ENCODE measurements around the gene NARF.

NARF gene

DNA sequence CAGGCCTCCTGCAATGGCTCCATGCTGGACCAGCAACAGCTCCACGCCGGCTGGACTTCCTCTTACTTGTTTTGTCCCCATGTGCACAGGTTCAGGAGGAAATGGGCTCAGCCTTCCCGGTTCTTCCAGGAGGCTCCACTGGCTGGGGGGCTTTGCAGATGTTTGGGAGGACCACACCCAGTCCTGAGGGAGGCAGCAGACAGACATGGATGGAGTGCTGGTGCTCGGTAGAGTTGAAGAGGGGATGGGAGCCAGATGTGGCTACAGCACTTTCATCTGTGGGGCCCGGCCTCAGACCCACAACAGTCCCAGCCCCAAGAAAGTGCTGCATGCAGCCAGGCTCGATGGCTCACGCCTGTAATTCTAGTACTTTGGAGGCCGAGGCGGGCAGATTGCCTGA lies 21.8 kb downstream of the NARF start:
- DNase-seq = no peak

DNA sequence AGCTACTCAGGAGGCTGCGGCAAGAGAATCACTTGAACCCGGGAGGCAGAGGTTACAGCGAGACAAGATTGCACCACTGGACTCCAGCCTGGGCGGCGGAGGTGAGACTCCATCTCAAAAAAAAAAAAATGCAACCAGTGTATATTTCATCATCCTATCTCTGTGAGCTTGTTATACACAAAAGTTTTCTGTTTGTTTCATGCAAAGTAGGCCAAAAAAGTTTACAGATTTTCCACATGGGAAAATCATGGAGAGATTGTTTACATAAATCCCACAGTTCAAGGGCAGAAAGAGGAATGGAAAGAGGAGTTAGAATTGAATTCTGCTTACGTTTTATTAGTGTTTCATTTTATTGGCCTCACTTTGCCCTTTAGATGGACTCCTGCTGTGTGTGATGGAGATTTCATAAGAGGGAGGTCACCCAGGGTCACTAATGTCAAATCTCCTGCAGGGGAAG lies 24.7 kb downstream of the NARF start:
- no peak for DNase-seq

DNA sequence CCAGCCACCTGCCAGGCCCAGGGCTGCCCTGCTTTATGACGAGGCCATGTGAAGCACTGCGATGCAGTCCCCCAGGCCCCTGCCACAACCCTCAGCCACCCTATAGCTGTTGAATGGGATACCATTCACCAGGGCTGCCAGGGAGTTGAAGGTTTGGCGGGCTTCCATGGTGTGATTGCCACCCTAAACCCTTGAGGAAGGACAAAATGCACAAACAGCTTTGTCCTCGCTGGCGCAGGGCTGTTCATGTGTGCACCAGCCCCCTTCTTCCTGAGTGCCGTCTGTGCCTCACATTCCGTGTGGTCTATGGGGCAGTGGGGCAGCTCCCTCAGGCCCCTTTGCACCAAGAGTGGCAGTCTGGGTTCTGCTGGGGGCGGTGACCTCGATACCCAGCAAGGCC lies 25.3 kb downstream of the NARF start:
- no peak for DNase-seq

DNA sequence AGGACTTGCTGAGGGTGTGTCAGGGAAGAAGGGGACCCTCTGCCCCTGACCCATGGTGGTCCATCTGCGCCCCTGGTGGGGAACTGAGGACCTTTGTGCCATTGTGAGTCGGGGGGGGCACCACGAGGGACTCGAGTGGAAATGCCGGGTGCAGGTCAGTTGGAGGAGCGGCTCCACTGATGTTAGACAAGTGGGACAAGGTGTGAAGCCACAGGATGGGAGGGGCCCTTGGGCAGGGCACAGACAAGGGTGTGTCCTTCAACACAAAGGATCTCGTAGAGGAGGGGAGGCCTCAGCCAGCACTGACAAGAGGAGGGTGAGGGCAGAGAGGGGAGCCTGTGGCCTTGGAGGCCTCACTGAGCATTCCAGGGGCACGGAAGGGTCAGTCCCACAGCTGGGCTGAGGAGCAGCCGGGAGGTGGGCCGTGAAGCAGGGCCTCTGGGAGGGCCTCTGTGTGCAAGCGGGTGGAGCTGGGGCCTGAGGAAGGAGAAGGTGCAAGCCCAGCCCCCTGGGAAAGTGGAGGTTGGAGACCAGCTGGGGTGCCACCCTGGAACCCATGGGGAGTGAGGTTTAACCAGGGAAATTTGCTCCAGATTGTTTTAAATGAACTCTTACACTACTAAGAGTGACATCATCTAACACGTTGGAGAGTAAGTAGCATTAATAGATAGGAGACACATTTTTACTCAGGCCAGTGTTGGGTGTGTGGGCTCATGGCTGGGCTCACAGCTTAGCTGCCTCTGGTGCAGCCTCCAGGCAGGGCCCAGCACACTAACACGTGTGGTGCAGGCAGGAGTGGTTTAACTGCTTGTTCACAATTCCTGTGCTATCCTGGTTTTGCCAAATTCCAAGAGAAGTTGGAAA lies 27.9 kb downstream of the NARF start:
- DNase-seq = no peak

DNA sequence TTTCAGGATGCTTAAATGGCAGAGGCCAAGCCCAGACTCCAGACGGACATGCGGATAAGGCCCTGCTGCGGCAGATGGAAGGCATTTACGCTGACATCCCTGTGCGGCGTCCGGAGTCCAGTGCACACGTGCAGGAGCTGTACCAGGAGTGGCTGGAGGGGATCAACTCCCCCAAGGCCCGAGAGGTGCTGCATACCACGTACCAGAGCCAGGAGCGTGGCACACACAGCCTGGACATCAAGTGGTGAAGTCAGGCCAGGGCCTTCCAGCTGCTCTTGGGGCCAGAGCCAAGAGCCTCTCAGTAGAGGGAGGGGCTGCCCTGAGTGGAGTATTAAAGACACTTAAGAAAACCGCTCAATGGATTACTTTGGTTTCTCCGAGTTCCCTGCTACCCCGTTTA lies 29.4 kb downstream of the NARF start:
- DNase-seq = no peak

DNA sequence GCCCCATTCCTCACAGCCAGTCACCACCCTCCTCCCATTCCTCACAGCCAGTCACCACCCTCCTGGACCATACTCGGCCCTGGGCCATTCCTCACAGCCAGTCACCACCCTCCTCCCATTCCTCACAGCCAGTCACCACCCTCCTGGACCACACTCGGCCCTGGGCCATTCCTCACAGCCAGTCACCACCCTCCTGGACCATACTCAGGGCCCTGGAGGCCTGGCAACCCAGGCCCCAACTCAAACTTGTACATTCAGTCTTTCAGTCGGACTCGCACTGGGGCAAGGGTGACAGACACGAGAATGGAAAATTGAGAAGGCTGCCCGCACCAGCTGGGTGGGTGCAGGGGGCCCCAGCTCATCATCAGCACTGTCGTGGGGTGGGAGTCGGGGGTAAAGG lies 30.6 kb downstream of the NARF start:
- no peak for DNase-seq

DNA sequence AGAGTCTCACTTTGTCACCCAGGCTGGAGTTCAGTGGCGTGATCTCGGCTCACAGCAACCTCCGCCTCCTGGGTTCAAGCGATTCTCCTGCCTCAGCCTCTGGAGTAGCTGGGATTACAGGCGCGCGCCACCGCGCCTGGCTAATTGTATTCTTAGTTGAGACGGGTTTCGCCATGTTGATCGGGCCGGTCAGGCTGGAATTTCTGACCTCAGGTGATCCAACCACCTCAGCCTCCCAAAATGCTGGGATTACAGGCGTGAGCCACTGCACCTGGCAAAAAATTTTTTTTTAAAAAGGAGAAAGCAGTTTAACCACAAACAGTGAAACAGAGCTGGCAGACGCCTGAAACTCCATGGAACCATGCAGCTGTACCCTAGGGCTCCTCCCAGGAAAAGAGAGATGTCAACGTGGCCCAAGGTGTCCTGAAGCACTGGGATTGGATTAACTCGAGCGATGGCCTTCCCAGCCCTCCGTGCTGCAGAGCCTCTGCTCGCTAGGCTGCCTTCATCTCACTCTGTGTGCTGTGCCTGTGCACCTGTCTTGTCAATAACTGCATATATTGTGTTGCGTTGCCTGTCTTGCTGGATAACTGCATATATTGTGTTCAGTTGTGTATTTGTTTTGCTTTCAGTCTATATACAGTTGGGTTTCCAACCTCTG lies 31.4 kb downstream of the NARF start:
- no peak for DNase-seq

DNA sequence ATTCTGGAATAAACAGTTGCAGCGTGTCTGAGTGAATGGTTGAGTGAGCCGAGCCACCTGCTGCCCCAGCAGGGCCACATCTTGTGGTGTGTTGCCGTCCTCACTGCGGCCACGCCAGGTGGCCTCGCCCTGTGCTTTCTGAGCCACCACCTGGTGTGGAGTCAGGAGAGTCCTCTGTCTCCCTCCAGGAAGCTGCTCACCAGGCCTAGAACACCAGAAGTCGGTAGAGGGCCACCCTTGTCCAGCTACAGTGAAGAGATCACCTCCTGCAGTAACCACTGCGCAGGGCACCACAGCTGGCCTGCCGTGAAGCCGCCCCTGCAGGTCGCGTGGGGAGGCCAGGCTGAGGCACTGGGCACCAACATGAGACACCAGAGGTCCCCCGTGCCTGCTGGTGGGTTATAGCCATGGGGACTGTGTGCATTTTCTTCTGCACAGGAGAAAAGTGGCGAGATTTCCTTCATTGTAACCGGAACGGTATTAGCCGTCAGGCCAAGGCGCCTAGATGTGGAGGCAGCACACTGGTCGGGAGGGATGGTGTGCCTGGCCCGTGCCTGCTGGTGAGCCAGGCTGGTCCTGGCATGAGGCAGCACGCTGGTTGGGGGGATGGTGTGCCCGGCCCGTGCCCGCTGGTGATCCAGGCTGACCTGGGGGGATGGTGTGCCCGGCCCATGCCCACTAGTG lies 32.1 kb downstream of the NARF start:
- DNase-seq = no peak

DNA sequence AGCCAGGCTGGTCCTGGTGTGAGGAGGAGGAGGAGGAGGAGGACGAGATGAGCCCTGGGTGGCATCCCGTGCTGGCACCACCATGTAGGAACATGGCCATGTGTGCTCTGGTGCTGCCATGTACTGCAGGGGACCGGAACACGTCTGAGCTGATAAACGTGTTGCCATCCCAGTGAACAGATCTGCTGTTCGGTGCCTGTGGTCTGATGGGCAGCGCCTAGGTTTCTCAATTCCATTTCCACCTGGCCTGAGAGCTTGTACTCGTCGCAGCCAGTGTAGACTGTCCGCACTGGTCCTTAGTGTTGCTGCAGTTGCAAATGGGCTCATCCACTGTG lies 32.6 kb downstream of the NARF start:
- DNase-seq = no peak

DNA sequence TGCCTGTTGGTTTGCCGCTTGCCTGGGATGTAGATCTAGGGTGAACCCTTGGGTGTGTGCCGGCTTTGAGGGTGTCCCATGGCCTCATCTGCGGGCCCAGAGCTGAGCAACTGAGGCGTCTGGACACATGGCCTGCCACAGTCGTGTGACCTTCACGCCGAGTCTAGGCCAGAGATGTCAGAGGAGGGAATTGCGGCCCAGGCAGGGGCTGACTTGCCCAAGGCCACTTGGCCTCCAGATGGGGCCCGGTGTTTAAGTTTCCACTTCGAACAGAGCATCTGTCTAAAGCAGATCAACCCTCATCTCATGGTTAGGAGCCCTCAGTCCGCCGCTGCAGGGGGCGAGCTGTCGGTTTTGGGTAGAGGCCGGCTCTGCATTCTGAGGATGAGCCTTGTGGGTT lies 33.0 kb downstream of the NARF start:
- DNase-seq = no peak

DNA sequence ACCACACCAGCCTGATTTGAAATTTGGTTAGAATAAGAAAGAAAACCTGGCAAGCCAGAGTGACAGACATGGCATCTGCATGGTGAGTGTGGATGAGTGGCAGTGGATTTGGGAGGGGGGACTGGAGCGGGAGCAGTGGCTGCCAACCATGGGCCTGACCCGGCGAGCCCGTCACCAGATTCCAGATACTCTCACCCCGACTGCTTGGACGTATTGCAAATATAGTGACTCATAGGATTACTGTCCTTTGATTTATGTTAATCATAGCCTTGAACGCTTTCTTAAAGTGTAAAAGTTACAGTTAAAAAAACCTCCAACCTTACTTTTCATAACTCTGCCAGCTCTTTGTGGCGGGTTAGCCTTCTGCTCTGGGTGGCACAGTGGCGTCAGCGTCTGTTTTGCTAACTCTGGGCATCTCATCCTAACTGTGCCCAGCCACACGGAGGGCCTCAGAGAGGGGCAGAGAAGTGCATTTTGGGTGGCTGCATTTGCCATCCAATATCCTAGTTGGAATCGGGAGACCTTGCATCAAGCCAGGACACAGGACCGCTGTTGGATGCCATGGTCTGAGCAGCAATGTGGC lies 34.2 kb downstream of the NARF start:
- no peak for DNase-seq

DNA sequence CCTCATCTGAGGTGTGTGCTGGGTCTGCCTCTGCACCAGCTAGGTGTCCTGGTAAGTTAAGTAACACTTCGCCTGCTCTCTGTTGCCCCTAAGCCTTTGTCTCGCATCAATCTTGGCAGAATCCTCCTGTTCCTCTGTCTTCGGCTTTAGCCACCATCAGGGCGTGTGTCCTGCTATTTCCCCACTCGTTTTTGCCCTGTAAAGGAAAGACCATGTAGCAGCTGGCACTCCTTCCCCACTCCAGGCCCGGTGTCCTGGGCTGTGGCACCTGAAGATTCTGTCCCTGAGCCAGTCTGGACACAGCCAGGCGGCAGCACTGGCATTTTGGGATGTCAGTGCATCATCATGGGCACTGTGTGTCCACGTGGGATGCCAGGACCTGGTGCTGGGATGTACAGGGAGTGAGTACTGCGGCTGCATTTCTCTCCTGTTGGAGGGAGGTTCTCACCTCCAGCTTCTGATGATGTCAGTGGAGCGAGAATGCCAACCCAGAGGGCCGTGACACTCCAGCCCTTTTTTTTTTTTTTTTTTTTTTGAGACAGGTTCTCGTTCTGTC lies 34.8 kb downstream of the NARF start:
- DNase-seq = no peak

DNA sequence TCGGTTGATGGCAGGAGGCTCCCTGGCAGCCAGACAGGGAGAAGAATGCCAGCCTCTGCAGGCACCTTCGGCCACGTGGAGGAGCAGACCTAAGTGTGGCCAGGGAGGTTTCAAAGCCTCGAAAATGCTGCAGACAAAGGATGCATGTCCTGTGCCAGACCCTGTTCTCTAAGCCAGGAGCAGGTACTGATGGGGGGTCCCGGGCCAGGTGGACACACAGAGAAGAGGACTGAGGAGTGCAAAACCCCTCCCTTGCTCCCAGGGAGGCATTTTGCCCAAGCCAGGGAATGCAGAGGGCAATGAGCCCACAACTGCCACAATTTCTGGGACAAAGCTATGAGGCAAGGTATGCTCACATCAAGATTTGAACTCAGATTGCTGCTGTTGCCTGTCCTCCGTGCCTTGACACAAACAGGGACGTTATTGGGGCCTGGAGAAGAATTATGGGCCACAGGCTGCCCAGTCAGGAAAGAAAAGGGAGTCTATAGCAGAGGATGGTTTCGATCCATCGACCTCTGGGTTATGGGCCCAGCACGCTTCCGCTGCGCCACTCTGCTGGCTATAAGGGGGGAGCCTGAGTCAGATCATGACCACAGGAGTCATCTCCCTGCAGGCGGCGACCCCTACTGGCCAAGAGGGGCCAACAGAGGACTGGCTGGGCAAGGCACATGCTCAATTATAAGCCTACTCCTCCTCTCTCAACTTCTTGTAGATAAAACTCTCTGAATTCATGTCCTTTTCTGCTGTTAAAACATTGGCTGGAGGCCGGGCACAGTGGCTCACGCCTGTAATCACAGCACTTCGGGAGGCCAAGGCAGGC lies 35.9 kb downstream of the NARF start:
- peak; percentile 89 for DNase-seq

DNA sequence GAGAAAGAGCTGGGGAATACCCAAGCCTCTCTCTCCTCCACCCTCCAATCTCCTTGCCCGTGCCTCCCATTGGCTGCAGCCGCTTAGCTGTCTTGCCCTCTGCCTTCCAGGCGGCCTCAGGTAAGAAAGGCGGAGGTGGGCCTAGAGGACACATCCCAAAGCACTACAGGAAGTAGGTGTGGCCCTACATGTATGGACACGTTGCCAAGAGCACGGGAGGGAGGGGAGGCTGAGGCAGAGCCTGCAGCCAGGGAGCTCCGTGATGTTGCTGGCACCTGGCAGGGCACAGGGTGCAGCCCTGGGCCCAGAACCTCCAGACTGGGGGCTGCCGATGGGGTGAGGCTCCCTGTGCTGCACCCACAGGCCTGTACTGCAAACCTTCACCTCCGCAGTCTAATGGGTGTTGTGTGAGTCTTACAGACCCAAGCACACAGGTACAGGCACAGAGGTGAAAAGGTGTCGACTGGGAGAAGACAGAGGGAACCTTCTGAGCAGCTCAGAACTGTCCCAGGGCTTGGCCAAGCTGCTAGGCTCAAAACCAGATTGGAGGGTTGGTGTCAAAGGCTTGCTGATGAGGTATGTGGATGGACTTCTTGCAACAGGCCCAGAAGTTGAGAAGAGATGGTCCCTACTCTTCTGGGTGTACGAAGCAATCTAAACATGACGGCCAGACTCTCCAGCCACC lies 37.4 kb downstream of the NARF start:
- no peak for DNase-seq

DNA sequence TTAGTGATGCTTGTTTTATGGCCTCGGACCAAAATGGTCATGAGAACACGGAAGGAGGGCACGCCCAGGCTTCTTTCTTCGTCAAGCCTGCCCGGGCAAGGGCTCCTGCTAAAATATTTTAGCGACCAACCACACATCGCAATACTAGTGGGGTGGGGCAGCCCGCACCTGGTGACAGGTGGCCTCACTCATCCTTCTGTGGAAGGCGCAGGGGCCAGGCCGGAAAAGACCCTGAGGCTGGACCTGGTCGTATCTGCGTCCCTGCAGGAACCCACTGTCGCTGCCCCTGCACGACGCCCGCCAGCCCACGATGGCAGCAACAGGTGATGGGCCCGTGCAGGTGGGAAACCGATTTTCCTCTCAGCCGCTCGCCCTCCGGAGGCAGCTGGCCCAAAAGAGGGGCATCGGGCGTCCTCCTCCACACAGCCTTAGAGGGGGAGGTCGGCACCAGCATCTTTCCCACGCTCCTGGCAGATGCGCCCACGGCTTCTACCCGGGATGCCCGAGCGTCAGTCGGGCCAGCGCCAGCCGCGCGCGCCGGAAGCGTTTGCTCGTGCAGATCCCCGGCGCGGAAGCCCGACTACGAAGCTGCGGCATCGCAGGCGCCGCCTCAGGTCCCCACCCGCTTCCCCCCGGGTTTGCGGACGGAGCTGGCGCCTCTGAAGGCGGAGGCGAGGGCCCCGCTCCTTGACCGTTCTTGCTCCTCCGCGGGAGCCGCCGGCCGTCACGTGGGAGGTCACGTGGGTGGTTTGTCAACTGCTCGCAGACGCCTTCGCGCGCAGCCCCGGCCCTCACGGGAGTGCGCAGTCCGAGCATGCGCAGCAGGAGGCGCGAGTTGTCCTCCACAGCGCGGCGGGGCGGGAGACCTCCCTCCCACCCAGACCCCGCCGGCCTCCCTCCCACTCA lies 38.2 kb downstream of the NARF start:
- DNase-seq = peak; percentile 91

DNA sequence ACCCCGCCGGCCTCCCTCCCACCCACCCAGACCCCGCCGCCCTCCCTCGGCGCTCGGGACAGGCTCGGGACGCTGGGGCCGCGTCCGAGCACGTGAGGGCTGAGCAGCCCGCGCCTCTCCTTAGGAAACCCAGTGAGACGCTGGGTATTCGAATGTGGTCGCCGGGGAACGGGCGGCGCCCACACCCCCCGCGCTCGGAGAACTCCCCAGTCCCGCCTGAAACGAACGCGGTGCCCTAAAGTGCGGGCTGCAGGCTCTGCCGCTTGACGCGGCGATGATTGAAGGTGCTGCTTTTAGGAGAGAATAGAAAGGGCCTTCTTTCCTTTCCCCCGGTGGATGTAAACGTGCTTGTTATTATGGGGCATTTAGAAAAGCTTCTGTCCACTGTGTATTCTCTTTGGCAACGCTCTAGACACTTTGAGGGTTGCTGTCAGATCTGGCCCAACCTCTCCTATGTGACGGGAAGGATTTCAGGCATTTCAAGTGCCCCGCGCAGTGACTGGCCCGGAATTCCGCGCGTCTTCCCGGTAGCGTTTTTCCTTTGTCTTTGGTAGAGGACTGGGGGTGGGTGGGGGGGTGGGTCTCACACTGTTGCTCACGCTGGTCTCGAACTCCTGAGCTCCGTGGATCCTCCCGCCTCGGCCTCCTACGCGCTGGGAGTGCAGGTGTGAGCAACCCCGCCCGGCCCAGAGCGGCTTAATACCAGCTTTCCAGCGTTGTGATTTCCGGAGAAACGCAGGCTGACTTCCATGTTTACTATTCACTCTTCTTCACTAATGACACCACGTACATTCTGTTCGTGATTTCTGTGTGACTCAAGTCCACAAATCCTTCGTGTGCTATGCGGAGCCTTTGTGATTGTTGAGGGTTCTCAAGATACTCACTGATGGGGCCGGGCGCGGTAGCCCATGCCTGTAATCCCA lies 39.2 kb downstream of the NARF start:
- DNase-seq = peak; percentile 49

DNA sequence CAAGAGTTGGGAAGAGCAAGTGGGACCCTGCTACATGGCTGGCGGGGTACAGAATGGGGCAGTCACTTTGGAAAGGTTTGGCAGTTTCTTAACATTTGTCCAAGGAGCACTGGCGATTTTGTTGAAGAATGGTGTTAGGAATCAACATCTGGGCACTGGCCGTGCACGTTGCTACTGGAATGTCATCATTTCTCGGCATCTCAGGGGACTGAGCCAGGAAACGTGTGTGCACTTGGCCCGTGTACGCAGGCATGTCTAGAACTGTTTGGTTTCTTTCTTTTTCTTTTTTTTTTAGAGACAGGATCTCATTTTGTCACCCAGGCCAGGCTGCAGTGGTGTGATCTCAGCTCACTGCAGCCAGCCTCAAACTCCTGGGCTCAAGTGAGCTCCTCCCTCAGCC lies 43.7 kb downstream of the NARF start:
- DNase-seq = no peak

DNA sequence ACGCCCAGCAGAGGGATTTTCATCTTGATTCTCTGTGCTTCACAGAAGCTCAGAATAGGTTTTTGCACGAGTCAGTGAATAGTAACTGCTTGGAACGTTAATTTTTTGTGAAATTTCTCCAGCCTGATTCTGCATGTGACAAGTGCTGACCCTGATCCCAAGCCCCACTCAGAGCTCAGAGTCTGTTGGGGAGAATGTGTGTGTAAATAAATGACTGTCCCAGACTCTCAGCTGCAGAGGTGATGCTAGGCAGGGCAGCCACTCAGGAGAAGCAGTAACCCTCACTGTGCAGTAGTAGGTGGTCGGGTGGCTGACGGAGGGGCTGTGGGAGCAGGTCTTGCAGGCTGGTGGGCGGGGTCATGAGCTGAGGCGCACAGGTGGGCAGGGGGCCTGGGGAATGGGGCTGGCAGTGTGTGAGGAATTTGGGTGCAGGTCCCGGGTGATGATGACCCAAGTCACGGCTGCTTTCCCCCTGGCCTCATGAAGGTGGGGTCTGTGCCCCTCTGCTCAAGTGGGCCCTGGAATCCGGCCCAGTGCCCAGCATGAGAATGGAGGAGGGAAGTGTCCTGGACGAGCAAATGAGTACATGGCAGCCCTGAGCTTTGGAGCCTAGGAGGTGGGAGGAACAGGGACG lies 44.7 kb downstream of the NARF start:
- no peak for DNase-seq

DNA sequence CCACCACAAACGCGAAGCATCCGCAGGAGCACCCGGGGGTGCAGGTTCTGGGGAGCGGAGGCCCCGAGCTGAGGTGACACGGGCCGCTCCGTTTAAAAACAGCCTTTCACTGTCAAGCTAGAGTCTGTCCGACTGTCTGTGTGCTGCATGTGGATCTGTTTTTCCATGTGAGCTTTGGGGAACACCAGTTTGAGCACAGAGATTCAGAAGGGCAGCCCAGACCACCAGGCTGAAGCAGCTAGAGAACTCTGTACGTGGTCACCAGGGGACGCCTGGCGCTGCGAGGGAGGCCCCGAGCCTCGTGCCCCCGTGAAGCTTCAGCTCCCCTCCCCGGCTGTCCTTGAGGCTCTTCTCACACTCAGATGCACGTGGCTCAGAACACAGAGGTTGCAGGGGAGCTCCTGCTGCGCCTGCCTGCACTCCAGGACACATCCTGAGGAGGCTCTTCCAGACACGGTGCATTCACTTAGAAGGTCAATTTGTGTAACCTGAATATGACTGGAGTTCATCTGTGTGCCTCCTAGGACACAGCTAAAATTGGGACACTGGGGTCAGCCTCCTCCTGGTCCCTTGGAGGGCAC lies 45.3 kb downstream of the NARF start:
- no peak for DNase-seq

Data from activated naive CD4-positive, alpha-beta T cell treated with Interleukin-2 at 50 U/mL for 16 hours (primary cell).